NB4 (cell line): ENCODE results near the gene ADAM12.

Source experiments
- DNase-seq: peaks from one replicate; pipeline ENCODE4 v3.0.0; 2010; ENCODE audit warnings: low read depth
- H3K4me3 ChIP-seq: one replicate; pipeline ENCODE4 v1.5.1; 2011; ENCODE audit warnings: mild to moderate bottlenecking, low read depth, low read length, moderate library complexity
- CTCF ChIP-seq: IDR thresholded peaks from one replicate; pipeline ENCODE4 v1.5.1; 2012; ENCODE audit warnings: low read depth, low read length
- MAX ChIP-seq: IDR thresholded peaks from 2 replicates; pipeline ENCODE4 v1.6.1; 2011; ENCODE audit warnings: low read depth, low read length
- MYC ChIP-seq: IDR thresholded peaks from 2 replicates; pipeline ENCODE4 v1.6.1; 2011; ENCODE audit warnings: low read depth, low read length
- POLR2A ChIP-seq: IDR thresholded peaks from 2 replicates; pipeline ENCODE4 v1.6.1; 2011; ENCODE audit warnings: mild to moderate bottlenecking; ENCODE audit not compliant: insufficient read length; ENCODE audit errors: extremely low read depth

ADAM12 gene

GRCh38 chr10:126118476-126118875 lies 269.8 kb downstream of the ADAM12 start:
- no peak for TF ChIP-seq MYC
- TF ChIP-seq POLR2A, result no peak
- no peak for TF ChIP-seq MAX
- no peak for TF ChIP-seq CTCF
- DNase-seq, result no peak
- no peak overlapping the region for H3K4me3 ChIP-seq

GRCh38 chr10:126117196-126117595 lies 271.1 kb downstream of the ADAM12 start:
- DNase-seq, result no peak
- no peak overlapping the region for H3K4me3 ChIP-seq
- TF ChIP-seq MAX (no peak), MYC (no peak), CTCF (no peak), POLR2A (no peak)

- H3K4me3 ChIP-seq, result no peak overlapping the region
- DNase-seq, result no peak
- TF ChIP-seq POLR2A (no peak), MYC (no peak), MAX (no peak), CTCF (no peak)
Measured at GRCh38 chr10:126115886-126116285, 272.4 kb downstream of the ADAM12 start.

GRCh38 chr10:126114884-126115555 lies 273.3 kb downstream of the ADAM12 start:
- no peak for DNase-seq
- no peak overlapping the region for H3K4me3 ChIP-seq

GRCh38 chr10:126111516-126111915 lies 276.8 kb downstream of the ADAM12 start:
- H3K4me3 ChIP-seq, result no peak overlapping the region
- DNase-seq, result peak; percentile 40
- no peak for TF ChIP-seq POLR2A
- no peak for TF ChIP-seq MYC
- no peak for TF ChIP-seq MAX
- no peak for TF ChIP-seq CTCF

More at GRCh38 chr10:126114884-126115555, 273.3 kb downstream of the ADAM12 start:
- TF ChIP-seq MAX (no peak), CTCF (no peak), POLR2A (no peak), MYC (no peak)
